HG02642 (cell line): Measurements from ENCODE around the gene RAI14.

Experiments
- ATAC-seq: cut with Tn5 transposase; IDR thresholded peaks from one replicate; pipeline ENCODE4 v1.9.1; 2021; ENCODE audit warnings: mild to moderate bottlenecking; ENCODE audit not compliant: unreplicated experiment, poor library complexity

The RAI14 gene

DNA sequence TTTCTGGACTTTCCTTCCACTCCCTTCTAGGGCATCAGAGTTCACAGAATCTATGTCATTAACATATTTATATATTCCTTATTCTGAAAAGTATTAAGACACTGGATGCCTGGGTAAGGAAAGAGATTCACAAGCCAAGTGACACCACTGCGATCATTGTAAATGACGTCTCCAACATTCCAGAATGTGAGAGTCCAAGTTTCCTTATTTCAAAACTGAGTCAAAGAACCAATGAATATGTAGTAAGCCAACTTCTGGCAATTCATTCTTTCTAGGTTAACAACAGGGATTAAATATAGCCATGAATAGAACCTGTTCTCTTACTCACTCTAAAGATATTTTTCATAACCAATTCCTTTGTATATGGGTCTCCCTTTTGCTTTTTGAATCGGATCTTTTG is 18.1 kb downstream of the RAI14 start:
- no peak for ATAC-seq

DNA sequence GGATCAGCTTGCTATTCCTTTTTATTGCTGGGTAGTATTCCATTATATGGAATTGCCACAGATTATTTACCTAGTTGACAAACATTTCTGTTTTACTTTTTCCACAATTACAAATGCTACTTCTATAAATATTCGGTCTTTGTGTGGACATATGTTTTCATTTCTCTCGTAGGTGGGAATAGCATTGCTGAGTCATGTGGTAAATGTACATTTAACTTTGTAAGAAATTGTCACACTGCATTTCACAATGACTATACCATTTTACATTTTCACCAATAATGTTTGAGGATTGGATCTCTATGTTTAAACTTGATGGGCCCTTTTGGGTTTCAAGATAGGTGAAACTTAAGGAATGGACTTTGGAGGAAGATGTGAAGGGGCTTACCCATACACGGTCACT is 19.7 kb downstream of the RAI14 start:
- no peak for ATAC-seq

DNA sequence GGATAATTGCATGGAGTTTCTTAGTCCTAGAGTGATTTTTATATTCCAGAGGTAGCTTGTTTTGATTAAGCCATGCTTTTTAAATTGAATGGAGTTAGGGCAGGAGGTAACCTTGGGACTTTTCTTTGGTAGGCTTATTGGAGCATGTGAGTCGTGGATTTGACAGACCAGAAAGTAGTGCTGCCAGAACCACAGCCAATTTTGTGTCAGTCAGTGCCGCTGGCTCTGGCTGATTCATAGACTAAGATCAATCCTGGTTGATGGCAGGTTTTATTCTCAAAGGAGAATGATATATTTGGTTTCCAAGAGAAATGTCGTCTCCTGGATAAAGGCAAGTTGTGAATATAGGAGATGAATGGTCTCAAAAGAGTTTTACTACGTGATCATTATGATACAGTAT is 20.3 kb downstream of the RAI14 start:
- no peak for ATAC-seq

DNA sequence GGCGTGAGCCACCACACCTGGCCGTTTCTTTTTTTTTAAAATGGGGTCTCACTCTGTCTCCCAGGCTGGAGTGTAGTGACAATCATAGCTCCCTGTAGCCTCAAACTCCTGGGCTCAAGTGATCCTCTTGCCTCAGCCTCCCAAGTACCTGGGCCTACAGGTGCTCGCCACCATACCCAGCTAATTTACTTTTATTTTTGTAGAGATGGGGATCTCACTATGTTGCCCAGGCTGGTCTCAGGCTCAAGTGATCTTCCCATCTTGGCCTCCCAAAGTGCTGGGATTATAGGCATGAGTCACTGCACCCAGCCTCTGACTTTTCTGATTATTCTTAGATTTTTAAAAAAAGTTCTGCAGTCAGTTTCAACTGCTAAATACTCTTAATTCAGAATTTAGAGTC is 21.3 kb downstream of the RAI14 start:
- ATAC-seq, result no peak

DNA sequence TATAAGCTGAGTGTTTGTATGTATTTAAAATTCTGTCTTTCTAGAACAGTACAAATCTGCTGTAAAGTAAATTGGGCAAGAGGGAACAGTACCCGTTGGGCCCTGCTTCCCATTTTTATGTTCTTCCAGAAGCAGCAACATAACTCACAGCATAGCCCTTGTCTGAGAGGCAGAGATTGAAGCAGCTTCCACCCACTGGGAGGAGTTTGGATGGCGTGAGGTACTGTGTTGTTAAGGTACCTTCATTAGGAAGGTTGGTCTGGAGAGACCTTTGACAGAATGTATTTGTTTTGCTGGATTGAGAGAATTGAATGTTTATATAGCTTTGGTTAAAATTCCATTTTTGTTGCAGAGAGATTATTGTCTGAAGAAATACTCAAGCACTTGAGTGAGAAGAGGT is 24.8 kb downstream of the RAI14 start:
- no peak for ATAC-seq

DNA sequence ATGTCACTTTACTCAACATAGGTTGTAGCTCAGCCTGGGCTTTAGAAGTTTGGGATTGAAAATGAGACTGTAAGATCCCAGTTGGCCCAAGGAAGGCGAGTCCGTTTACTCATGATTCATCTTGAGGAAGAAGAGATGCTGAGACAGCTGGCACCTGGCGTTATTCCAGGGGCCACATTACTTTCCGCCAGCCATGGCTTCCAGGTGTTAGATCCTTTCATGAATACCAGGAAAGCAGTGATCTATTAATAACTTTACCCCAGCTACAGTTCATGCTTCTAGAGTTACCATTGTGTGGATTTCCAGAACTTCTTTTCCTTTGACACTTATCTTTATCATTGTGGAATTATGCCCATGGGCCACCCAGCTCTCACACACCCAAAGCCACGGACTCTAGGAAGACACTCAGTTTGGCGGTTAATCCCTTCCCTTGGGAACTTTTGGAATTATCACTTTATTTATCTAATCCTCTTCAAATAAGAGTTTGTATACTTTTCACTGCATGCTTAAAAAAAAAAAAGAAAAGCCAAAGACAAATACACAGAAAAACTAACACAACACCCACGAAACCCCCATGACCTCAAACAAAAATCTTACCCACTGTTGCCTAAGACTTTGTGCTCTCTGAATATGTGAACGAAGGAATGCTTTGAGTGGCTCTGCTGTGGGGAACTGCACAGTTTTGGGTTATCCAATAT is 26.9 kb downstream of the RAI14 start:
- ATAC-seq, result no peak

DNA sequence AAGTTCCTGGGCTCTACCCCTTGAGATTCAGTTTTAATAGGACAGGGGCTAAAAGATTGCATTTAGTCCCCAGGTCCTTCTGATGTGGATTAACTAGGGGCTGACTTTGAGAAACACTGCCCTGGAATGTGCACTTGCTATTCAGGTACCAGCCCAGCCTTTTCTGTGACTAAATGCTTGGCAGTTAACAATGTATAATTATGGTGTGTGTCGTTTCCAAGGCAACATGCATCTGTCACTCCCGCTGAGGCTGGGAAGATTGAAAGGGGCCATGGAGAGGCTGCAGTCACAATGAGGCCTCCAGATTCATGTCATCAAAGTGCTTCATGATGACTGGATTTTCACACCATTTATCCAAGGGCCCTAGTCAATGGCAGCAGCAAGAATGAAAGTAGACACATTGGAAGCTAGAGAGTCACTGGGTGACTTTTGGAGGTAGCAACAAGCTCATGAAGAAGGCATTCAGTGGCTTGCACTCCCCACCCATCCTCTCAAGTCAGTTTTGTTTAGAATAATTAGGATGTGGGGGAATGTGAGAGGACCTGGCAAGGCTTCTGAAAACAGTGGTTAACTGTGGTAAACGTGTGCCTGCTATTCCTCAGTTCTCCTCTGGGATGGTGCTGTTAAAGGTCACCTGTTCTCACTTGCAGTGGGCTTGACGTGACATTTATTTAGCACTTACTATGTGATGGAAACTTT is 28.3 kb downstream of the RAI14 start:
- no peak for ATAC-seq

DNA sequence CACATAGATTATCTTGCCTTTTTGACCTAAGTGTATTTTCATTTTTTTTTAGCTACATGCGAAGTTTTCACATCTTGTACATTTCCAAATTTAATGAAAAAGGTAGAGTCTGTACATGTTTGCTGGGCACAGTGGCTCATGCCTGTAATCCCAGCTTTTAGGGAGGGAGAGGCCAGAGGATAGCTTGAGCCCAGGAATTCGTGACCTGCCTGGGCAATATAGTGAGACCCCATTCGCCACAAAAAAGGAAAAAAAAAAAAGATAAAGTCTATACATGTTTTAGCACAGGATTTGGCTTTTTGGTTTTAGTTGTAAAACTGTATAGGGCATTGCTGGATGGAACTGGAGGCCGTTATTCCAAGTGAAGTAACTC is 28.8 kb downstream of the RAI14 start:
- no peak for ATAC-seq

DNA sequence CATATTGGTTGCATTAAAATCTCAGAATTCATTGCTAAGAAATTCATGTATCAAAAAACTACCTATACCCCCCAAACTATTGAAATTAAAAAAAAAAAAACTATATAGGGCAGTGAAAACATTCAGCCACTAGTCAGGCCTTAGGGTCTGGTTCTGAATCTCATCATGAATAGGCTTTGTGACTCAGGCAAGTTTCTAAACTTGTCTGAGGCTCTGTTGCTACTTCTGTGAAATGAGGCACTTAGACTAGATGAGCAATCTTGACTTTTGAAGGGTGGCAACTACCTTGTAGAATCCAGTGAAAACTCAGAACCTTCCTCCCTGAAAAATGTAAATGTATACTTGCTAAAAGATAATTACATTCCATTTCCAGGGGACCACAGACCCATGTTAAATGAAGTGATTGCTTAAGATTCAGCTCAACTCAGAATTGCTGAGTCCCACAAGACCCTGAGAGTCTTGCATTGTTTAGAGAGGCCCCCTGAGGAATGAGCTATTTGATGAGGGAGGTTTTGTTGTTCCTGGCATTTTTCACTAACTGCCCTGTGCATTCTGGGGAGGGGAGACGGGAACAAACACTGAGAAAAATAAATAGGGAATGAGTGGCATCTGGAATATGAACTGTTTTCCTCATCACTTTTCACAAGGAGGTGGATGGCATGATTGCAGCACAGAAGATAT is 29.5 kb downstream of the RAI14 start:
- no peak for ATAC-seq

DNA sequence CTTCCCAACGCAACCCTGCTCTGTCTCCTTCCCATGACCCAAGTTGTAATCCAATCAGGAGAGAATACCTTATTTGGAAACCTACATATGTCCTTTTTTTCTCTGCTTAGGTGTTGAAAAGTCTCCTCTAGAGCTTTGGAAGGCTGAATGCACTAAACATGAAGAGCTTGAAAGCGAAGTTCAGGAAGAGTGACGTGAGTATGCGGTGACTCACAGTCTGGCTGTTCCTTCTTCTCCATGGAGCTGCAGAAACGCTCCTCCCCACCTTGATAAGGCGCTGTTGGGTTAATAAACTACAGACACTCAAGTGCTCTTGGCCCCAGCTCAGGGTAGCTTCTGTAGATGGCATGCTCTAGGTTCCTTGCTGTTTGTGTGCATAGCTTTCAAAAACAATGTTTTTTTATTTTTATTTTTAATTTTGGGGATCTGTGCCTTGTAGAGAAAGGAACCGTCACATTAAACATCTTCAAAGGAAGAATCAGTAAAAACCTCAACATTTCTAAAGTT is 30.7 kb downstream of the RAI14 start:
- no peak for ATAC-seq

DNA sequence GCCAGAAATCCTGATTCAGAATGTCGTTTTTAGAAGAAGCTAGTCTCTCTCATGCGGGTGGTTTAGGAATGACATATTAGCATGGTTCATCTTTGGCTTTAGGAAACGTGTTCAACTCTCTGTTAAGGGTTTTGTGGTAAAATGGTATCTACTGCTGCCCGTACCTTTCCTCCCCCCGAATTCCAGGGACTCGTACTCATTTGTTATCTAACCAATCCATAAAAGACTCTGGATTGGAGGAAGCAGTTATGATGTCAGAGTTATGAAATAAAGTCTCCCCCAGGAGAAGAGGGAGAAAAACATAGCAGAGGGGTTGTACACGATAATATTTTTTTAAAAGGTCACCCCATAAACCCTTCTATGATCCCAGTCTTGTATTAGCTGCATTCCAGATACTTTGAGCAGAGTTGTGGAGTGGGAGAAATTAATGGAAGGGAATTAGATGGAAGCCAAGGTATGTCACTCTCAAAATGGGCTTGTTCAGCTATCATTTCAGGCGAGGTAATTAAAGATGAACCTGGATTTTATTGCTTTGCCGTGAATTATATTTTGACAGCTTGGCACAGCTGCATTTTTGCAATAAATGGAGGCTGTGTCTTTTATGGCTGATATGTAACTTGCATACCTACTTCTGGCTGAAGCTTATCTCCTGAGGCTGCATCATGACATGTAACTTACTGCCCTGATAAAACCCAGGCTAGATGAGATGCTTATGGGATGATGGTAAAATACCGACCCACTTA is 31.3 kb downstream of the RAI14 start:
- no peak for ATAC-seq

DNA sequence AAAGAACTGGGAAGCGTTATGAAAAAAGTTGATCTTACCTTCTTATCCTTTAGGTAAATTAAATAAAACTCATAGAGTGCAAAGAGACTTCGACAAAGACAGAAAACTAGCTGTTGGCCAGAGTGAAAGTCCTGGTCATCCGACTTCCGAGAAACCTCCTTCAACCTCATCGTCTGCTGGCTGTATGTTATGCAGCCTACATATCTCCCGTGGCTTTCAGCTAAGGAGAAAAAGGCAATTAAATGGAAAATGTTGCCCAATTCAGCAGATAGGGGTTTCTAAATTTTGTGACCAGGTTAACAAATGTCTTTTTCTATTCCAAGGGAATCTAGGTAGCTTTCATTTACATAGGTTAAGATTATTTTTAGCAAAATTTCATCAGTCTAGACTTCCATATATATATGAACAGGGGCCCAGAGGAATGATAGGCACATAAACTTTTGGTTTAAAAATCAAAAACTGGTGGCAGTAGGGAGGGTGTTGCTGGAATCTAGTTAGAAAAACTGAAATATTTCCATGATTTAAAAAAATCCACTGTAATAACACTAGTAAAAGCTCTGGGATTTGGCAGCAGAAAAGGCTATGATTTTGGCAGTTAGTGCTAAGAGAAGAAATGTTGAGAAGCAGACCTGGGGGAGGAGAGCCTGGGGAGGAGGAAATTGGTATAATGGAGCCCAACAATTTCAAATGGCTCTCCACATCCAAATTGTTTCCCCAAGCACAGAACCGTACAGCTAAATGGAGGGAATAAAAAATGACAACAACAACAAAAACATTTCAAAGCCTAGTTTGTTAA is 32.1 kb downstream of the RAI14 start:
- no peak for ATAC-seq

DNA sequence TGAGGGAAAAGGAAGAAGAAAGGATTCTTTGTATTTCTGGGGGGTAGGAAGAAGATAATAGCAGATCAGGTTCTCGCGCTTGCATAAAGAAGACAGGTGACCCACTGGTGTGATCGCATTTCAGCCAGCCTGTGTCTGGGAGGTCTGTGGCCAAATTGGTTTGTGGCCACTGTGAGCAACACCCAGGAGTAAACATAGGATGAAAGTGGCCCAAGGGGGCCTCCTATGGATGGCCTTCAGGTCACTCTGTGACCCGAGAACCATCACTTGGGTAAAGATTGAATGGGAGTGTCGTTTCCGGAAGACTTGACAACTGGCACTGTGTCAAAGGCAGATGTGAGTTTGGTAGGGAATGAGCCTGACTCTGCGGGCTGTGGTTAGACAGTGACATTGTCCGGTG is 34.2 kb downstream of the RAI14 start:
- no peak for ATAC-seq

DNA sequence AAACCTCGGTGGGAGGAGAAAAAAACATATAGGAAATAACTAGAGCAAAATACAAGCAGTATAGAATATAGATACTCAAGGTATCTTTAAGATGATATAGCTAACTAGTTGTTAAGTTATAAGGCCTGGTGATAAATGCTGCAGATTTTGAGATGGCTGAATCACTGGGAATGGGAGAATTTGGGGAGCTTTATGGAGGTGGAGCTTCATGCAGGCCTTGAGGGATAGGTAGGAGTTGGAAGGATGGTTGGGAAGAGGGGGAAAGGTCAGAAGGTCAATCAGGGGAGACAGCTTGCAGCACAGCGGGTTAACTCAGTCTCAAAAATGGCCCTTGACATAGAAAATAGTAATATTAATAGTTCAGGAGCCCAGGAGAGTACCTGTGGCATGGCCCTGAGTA is 34.8 kb downstream of the RAI14 start:
- no peak for ATAC-seq

DNA sequence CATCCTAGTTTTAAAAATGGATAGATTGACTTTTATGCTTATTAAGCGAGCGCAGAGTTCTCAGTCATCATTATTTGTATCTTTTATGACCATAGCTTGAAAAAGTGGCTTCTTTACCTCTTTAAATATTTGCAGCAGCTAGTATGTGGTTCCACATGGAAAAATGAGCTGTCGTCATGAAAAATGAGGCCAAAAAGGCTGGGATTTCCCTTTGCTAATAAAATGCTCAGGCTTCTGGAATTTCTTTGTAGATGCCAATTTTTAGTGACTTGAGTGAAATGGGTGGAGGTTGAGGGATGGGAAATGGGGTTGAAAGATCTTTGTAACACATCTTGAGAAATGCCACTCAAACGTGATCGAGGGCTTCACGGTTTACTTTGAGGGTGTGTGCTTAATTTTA is 35.2 kb downstream of the RAI14 start:
- no peak for ATAC-seq

DNA sequence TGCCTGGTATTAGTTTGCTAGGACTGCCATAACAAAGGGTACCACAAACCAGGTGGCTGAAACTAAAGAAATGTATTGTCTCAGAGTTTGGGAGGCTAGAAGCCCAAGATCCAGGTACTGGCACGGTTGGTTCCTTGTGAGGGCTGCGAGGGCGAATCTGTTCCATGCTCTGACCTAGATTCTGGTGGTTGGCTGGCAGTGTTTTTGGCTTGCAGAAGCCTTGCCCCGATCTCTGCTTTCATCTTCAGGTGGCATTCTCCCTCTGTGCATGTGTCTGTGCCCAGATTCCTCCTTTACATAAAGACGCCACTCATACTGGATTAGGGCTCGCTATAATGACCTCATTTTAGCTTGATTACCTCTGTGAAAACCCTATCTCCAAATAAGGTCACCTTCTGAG is 36.7 kb downstream of the RAI14 start:
- ATAC-seq, result no peak

DNA sequence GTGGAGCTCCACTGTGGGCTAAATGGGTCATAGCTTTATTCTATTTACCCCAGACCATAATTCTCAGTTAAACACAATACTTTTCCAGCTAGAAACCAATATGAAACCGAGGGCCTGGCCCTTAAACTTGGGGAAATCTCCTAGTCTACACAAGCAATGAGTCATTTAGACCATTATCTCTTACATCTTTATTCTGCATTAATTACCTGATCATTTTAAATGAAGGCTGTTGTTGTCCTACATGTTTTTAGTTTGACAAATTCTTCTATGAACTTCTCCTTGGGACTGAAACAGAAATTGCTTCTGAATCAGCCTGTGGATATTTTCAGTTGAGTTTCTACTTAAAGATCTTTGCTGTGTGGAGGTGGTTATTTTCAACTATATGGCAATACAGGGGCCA is 37.9 kb downstream of the RAI14 start:
- no peak for ATAC-seq

DNA sequence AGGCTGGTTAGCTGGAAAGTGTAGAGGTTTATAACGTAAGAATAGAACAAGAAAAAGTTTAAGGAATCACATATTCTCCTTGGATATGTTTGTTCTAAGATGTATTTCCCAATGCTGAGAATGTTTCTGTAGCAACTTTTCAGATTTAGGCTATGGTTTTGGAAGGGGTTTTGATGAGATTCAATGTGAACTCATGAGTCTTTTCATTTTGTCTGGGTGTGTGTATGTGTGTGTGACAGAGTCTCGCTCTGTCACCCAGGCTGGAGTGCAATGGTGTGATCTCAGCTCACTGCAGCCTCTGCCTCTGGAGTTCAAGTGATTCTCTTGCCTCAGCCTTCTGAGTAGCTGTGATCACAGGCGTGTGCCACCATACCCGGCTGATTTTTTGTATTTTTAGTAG is 38.6 kb downstream of the RAI14 start:
- ATAC-seq, result no peak

DNA sequence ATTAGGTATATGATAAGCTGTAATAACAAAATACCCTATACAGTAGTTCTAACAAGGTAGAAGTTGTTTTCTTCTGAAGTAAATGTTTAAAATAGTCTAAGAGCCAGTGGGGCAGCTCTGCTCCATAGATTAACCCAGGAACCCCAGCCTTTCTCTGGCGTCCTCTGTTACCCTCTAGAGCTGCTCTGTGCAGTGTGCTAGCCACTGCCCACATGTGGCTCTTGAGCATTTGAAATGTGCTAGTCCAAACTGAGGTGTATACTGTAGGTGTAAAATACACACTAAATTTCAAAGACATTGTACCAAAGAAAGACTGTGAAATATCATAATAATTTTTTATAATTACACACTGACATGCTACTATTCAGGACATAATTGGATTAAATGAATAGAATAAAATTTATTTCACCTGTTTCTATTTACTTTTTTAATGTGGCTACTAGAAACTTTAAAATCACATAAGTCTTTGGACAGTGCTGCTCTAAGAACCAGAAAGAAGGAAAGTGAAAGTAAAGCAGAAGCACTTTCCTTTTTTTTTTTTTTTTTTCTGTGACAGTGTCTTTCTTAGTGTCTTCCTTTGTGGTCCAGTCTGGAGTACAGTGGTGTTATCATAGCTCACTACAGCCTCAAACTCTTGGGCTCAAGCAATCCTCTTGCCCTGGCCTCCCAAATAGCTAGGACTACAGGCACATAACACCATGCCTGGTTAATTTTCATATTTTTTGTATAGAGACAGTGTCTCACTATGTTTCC is 39.3 kb downstream of the RAI14 start:
- ATAC-seq, result no peak
